ENCODE results near the gene SFTPB.

SFTPB gene

DNA sequence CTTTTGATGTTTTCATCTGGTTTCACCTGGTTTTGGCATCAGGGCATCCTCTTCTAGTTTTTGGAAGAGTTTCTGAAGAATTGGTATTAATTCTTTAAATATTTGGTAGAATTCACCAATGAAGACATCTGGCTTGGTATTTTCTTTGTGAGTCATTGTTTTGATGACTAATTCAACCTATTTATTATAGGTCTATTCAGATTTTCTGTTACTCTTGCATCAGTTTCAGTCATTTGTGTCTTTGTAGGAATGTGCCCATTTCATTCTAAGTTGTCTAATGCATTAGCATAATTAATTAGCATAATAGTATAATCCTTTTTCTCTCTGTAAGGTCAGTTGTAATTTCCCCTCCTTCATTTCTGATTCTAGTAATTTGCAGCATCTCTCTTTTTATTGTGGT lies 34.2 kb upstream of the SFTPB start:
- DNase-seq: peak; percentile 78

DNA sequence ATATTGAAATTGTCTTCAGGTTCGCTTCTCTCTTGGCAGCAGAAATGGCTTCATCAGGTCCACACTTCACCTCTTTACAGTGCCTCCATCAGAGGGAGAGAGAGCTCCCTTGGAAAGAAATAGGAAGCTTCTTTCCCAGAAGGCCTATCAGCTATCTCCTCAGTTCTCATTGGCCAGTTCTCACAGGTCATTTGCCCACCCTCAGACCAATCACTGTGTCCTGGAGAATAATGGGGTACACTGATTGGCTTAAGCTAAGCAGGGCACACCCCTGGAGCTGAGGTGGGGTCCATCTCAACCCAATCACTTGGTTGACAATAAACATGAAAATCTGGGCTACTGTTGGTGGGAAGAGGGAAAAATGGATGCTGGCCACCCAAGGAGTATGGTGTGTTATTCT lies 31.3 kb upstream of the SFTPB start:
- DNase-seq: no peak

DNA sequence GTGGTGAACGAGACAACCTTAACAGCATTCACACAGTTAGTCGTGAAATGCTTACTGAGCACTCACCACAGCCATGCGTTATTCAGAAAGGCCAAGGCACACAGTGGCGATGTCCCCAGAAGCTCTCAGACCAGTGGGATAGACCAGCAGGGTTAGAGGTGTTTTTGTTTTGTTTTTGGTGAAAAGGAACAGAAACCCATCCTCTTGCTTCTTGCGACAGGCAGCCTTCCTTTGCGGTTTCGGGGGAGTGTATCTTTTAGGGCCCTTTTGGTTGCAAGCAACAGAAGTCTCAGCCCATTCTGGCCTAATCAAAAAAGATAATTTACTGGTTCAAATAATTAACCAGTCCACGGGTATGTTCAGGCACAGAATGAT lies 30.9 kb upstream of the SFTPB start:
- DNase-seq: no peak

DNA sequence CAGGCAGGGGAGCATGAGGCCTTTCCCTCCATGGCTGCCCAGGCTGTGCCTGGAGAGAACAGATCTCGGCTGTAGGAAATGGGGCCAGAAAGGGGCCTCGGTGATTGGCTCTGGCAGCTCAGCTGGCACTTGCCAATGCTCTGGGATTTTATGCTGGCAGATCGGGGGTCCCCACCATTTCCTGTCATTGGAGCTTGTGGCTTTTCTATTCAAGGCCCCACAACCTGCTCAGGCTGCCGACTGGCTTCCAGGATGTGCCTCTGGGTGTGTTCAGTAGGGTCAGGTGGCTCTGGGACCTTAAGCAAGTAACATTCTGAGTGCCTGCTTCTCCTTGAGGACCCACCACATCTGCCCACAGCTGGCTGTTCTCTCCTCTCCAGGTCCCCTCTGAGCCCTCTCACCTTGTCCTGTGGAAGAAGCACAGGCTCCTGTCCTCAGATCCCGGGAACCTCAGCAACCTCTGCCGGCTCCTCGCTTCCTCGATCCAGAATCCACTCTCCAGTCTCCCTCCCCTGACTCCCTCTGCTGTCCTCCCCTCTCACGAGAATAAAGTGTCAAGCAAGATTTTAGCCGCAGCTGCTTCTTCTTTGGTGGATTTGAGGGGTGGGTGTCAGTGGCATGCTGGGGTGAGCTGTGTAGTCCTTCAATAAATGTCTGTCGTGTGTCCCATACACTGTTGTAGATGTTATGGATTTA lies 30.3 kb upstream of the SFTPB start:
- no peak for DNase-seq

DNA sequence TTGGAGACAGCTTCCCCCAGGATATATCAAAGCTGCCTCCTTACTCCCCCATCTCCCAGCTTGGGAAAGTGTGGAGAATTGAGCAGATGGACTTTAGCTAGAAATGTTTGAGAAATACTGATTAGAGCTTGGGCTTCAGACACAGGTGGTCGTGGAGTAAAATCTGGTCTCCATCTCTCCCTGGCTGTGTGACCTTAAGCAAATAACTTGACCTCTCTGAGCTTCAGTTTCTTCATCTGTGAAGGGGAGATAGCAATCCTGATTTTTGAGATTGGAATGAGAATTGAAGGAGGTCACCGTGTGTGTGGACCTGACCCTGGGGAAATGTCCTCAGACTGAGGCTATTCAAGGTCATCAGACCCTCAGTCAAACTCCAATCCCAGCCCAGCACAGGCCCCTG lies 29.7 kb upstream of the SFTPB start:
- no peak for DNase-seq

DNA sequence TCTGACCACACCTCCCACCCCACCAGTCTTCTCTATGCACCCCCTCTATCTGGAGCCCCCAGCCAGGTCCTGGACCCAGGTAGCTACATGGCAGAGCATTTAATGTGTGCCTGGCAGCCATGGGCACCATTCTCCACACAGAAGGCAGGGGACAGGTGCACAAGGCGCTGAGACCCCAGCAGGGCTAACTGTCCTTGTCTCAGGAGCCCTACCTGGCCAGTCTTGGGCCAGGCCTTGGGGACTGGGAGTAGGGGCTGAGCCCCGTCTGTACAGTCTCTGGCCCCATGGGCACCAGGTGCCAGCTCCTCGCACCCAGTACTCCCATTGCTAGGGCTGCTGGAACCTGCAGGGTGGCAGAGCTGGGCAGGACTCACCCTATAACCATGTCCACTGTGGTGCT lies 29.1 kb upstream of the SFTPB start:
- no peak for DNase-seq

DNA sequence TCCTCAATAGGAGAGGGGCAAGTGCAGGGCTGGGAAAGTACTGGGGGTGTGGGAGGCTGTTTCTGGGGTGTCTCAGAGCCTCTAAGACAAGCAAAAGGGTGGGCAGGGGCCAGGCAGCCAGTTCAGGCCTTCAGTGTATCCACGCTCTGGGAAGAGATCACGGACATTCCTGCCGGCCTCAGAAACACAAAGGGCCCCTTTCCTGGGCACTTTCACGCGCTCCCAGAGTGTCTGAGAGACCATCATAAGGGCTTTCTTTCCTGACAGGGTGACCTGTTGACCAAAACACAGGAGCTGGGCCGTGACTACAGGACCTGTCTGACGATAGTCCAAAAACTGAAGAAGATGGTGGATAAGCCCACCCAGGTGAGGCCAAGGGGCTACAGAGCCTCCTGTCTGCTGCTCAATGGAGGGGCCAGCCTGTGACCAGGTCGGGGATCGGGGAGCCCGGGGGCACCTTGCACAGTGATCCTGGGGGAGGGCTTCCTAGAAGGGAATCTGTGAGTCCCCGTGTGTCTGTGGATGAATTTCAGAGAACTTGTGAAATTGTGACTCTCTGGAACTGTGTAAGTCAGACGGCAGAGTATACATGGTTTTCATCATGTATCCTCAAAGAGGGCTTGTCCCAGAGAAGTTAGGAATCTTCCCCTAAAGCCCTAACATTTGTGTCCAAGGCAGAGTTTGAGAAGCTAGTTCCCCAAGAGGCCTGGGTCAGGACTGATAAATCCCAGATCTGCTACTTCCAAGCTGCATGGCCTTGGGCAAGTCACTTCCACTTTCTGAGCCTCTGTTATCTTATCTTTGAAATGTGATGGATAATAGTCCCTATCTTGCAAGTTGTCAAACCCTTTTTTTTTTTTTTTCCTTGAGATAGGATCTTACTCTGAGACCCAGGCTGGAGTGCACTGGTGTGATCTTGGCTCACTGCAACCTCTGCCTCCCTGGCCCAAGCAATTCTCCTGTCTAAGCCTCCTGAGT lies 28.0 kb upstream of the SFTPB start:
- no peak for DNase-seq

DNA sequence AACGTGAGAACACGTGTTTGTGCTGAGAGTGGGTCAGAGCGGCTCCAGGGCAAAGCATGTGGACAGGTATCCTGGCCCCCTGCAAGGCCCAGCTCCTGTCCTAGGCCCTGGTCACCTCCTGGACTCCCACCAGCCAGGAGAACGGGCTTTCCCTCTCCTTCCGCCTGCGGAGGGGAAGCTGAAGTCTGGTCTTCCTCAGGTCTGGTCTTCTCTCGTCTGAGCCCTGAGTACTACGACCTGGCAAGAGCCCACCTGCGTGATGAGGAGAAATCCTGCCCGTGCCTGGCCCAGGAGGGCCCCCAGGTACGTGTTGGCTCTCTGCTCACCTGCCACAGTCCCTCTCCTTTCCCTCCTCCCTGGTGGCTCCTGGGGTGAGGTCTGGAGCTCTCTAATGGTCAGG lies 27.1 kb upstream of the SFTPB start:
- DNase-seq: no peak

DNA sequence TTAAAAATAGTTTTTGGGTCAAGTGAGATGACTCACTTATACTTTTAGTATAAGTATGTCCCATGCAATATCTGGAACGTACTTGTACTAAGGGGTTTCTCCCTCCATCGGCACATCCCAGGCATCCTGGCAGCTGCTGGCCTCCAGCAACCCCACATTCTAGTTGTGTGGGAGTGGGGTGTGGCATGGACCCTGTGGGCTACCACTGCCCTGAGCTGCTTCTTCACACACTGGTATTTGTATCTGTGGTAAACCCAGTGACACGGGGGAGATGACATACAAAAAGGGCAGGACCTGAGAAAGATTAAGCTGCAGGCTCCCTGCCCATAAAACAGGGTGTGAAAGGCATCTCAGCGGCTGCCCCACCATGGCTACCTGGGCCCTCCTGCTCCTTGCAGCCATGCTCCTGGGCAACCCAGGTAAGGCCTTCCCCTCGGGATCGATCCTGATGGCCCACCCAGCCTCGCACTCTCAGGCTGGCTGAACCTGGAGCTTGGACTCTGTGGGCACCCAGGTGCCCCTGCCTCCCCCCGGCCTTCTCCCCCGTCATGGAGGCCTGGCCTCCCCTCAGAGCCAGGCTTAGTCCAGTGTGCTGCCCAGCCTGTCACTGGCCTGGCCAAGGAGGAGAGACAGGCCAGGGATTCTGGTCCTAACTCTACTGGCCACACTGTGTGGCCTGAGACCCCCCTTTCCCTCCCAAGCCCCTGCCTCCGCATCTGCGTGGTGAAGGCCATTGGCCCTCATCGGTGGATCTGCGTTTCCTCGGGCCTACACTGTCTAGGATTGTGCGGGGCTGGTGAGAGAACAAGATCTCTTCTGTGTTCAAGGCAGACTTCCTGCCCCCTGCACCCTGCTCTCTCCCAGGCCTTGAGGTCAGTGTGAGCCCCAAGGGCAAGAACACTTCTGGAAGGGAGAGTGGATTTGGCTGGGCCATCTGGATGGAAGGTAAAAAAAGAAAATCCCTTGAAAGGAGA lies 26.3 kb upstream of the SFTPB start, which contains the start of gene GNLY:
TSS of gene GNLY (plus strand) at position 307 of the 974 bp plus-strand sequence. CDS start at position 368, 61 bp downstream.
- DNase-seq: no peak

DNA sequence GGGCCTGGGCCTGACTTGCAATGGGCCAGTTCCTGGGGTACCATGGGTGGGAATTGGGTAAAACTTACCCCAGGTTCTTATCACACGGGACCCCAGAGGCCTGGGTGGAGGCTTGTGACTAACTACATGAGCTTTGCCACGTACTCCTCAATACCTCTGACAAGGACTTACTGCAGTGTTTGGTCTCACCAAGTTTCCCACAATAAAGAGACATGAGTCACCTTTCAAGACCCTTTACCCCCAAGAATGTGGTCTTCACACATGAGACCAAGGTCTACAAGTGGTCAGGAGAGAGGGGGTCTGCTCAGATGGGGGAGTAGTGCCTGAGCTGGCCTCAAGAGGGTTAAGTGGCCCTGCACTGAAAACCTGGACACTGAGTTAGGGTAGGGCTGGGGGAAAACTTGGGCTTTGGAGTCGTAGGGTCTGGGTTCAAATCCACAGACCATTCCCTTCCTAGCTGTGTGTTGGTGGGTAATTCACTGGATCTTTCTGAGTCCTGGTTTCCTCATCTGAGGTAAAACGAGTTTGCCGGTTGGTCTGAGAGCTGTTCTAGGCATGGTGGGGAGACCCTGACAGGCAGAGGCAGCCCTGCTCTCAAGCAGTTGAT lies 24.1 kb upstream of the SFTPB start:
- no peak for DNase-seq

DNA sequence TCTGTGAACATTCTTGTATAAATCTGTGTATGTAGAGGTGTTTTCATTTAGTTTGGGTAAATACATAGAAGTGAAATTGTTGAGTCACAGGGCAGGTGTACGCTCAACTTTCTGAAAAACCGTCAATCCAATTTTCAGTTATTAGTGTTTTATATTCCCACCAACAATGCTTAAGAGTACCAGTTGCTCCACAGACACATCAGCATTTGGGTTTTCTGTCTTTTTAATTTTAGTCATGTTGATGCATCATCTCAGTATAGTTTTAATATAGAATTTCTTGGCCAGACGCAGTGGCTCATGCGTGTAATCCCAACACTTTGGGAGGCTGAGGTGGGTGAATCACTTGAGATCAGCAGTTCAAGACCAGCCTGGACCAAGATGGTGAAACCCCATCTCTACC lies 22.9 kb upstream of the SFTPB start:
- no peak for DNase-seq

DNA sequence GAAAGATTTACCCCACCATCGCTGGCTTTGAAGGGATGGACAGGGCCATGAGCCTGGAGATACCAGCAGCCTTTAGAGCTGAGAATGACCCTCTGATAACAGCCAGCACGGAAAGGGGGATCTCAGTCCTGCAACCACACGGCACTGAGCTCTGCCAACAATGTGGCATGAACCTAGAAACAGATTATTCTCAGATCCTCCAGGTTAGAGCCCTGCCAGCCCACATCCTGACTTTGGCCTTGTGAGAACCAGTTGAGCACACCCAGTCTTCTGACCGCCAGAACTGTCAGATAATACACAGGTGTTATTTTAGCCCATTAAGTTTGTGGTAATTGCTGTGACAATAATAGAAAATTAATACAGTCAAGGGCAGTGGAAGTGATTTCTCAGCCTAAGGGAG lies 16.8 kb upstream of the SFTPB start:
- DNase-seq: no peak

DNA sequence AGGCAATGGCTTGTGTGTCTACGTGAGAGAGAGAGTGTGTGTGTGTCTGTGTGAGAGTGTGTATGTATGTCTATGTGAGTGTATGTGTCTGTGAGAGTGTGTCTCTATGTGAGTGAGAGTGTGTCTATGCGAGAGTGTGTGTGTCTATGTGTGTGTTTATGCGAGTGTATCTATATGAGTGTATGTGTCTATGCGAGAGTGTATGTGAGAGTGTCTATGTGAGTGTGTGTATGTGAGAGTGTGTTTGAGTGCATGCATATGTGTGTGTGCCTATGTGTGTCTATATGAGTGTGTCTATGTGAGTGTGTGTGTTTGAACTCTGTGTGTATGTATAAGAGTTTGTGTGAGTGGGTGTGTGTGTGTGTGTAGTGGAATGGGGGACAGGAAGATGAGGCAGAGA lies 16.4 kb upstream of the SFTPB start:
- DNase-seq: no peak

DNA sequence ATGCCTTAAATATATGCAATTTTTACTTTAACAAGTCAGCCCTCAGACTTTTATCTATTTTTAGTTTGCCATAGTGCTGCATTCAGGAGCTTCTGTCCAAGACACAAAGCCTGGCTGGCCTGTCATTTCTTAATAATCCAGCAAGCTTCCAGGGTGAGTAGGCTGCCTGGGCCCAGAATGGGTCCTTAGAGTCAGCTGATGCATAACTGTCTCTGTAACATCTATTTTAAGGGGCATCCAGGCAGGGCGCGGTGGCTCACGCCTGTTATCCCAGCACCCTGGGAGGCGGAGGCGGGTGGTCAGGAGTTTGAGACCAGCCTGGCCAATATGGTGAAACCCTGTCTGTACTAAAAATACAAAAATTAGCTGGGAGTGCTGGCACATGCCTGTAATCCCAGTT lies 14.4 kb upstream of the SFTPB start:
- DNase-seq: no peak

DNA sequence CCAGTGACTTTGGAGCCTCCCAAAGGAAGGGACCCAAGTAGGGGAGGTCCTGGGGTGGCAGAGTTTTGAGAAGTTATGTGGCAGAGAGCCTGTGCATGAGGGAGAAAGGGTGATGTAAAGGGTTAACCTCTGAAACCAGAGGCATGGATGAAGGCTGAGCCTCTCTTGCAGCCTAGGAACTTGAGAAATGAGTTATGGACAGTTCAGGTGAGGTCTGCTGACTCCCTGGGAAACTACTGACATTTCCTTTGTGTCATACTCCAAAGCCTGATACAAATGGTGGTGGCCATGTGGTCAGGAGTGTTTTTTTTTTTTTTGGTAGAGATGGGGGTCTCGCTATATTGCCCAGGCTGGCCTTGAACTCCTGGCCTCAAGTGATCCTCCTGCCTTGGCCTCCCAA lies 13.8 kb upstream of the SFTPB start:
- DNase-seq: no peak

DNA sequence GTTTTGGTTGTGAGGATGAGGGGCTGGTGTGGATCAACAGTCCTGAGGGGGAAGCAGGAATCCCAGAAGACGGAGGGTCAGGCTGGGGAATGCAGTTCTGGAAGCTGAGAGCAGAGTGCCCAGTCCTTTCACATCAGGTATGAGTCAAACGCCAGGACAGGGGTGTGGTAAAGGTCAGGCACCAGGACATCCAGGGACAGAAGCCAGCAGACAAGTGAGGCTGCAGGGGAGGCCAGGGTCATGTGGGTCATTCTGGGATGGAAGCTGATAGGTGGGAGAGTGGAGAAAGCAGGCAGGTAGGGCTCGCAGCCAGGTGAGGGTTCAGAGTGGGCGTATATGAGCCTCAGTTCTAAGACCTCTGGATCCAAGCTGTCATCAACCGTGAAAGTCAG lies 13.4 kb upstream of the SFTPB start:
- DNase-seq: no peak

DNA sequence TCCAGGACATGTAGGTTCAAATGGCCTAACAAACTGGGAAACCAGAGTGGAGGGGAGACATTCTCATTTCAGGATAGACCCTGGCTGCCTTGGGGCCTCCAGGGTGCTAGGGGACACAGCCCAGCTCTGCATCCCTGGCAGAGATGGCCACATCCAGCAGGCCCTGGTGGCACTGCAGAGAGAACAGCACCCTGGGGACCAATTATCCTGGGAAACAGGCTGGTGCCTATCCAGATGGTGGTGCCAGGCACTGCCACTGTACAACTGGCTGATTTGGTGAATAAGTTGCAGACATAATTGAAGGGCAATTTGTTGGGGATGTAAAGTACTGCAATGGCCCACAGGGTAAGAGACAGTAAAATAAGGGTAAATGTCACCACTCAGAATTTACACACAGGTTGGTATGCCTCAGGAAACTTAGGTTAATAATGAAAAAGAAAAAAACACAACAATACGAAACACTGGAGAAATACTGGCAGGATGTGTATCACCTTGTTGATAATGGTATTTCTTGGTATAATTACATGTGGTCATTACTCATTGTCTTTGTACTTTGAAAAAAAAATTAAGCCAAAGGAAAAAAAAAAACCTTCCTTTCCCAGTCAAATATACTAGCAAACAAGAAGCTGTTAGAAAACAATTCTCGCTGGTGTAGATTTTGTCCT lies 12.8 kb upstream of the SFTPB start:
- DNase-seq: no peak

DNA sequence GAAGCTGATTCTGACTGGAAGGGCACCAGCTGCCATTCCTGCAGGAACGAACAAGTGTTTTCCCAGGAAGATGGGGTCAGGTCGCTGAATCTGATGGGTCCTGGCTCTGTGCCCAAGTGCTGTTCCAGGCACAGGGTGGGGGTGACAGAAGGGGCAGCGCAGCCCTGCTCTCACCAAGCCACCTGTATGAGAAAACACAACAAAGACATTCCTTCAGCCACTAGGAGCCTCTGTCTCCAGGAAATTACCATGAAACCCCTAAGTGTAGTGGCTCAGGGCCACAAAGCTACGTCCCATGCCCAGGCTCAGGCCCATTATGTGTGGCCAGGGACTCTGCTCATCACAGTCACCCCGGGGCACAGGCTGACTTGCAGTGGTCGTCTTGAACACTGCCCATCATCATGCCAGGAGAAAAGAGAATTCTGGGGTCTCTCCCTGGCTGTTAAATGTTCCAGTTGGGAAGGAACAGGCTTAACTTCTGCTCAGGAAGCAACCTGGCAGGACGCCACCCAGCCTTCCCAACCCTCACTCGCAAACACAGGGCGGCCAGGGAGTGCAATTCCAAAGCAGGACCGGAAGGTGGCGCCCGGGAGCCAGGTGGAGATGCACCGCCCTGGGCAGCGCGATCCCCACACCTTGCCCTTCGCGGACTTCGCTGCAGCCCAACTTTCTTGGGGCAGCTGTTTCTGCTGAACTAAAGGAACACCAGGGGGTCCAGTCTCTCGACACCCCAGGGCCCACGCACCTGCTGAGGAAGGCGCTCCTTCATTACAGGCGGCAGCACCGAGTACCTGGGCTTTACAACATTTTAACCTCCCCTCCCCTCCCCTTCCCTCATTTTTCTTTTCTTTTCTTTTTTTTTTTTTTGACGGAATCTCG lies 11.0 kb upstream of the SFTPB start:
- peak; percentile 90 for DNase-seq

DNA sequence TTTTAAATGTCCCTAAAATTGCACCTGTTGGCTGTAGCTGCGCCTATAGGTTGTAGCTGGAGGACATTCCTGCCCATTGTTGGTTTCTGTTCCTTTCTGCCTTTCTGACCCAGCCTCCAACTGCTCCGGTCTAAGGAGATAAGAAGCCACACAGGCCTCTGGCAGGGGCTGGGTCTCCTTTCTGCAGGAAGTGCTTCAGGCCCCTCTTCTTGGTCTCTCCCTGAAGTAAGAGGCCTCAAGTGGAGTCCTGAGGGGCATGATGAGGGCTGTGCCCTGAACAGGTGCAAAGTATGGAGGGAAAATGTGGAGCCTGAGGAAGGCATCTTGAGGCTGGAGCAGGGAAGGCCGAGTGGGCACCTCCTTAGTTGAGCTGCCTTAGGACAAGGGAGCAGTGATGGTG lies 10.4 kb upstream of the SFTPB start:
- DNase-seq: no peak

DNA sequence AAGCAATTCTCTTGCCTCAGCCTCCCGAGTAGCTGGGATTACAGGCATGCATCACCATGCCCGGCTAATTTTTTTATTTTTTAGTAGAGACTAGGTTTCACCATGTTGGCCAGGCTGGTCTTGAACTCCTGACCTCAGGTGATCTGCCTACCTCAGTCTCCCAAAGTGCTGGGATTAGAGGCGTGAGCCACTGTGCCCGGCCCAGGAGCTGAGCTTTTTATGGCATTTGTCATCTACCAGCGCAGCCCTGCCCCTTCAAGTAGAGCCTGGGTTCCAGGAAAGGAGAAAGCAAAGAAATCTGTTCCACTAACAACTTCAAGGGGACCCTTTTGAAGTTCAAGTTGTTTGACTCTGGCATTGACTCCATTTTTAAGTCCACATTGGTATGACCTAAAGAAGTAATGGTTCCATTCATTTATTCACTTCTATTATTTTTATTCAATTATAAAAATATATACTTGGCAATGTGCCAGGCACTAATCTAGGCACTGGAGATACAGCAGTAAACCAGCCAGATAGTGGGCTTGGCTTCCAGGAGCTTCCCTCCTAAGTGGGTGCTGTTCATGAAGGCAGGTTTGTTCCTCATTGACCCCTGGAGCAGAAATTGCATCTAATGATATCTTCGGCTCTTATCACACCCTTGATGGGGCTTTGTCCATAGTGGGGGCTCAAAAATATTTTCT lies 8.0 kb upstream of the SFTPB start:
- no peak for DNase-seq
